Pons (tissue), 1 donor: Measurements from ENCODE around the gene CELSR2.
A peak's percentile ranks its signal among the peaks of the same experiment; 100 is the strongest.

Experiments
- DNase-seq: peaks from one replicate; pipeline ENCODE4 v3.0.0-alpha.2; 2016; ENCODE audit warnings: low spot score

The CELSR2 gene

DNA sequence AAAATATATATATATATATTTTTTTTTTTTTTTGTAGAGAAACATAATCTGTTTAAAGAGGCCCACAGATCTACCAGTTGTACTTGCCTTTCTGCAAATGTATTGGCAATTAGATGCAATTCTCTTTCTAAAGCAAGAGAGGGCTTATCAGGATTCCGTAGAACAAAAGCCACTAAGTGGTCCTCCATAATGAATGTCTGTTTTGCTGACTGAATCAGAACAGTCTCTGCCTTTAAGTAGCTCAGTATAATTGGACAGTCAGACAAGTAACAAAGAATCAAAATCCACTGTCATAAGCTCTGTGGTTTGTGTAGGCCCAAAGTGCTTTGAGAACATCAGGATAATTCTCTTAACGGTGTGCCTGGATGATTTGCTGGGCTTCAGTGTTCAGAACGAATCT lies 18.3 kb upstream of the CELSR2 start:
- DNase-seq: peak; percentile 89

DNA sequence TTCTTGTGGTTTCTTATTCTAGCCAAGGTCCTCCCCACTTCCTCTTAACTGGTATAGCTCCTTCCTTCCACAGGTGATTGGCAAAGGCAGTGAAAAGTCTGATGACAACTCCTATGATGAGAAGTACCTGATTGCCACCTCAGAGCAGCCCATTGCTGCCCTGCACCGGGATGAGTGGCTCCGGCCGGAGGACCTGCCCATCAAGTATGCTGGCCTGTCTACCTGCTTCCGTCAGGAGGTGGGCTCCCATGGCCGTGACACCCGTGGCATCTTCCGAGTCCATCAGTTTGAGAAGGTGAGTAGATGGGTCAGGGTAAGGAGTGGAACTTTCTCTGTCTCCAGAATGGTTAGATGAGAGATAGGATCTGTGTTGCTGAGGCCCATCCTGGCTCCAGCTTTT lies 14.2 kb upstream of the CELSR2 start:
- no peak for DNase-seq

DNA sequence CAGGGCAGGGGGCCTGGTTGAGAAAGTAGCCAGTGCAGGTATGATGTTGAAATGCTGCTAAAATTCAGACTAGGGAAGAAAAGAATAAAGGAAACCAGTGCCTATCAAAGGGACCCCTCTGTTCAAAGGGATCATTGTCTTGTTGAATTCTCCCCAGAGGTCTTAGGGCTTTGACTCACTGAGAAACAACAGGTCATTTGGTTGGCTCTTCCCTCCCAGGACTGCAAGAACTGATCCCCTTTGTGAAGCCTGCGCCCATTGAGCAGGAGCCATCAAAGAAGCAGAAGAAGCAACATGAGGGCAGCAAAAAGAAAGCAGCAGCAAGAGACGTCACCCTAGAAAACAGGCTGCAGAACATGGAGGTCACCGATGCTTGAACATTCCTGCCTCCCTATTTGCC lies 11.8 kb upstream of the CELSR2 start:
- DNase-seq: no peak

DNA sequence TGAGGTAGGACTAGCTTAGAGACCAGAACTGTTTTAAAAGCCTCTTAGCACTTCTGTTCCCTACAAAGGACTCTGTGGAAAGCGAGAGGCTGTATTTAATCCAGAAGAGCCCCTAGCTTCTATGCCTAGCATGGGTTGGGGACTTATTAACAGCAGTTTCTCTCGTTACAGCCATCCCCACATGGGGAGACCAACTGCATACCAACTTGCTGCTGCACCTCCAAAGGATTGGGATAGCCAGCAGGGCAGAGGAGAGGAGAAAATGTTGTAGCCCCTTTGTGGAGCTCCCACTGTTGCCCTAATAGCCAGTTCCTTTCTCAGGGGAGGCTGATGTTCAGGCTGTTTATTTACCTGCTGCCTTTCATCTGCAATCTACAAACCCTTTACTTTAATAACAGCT lies 11.0 kb upstream of the CELSR2 start:
- DNase-seq: no peak

DNA sequence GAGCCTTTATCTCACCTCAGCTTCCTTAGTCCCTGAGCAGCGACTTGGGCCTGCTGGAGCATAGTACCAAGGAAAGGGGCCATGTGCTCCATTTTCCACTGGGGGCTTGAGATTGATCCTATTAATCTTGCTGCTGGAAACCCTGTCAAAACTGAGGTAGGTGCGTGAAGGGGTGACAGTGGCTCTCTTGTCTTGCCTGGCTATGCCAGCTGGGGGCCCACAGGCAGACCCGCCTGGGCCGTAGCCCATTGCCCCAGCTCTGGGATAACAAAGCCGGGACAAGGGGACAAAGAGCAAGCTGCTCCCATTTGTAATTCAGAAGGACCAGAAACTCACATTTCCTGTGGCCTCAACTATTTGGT lies 10.3 kb upstream of the CELSR2 start:
- DNase-seq: no peak

DNA sequence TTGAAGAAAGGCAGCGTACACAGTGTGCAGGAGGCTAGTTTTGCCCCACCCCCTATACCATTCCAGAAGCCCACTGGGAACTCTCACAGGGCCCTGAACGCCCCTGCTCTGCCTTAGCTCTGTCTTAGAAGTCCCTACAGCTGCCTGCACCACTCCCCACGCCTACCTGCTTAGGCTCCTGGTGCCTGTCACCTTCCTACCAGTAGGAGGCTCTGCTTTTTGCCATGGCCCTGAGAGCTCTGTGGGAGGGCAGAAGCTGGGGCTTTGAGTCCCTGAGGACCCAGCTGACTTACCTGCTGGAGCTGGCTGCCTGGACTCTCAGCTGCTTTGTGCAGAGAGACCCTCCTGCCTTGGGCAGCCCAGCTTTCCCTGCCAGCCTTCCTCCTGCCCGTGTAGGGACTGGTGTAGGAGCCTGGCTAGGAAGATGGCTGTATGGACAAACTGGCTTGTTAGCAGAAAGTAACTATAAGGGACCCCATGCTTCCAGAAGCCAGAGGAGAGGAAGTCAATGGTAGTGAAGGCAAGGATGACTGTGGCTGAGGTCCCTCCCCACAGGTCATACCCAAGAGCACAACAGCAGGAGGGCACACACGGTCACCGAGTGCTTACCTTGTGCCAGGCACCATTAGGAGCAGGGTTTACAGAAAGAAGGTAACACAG lies 9.8 kb upstream of the CELSR2 start:
- no peak for DNase-seq

GRCh38 chr1:109240158-109241152 lies 8.9 kb upstream of the CELSR2 start:
- DNase-seq: no peak

- no peak for DNase-seq
These were observed 8.0 kb upstream of the CELSR2 start for GRCh38 chr1:109241344-109241743.

- no peak for DNase-seq
These were observed 7.4 kb upstream of the CELSR2 start for GRCh38 chr1:109241841-109242345.

DNA sequence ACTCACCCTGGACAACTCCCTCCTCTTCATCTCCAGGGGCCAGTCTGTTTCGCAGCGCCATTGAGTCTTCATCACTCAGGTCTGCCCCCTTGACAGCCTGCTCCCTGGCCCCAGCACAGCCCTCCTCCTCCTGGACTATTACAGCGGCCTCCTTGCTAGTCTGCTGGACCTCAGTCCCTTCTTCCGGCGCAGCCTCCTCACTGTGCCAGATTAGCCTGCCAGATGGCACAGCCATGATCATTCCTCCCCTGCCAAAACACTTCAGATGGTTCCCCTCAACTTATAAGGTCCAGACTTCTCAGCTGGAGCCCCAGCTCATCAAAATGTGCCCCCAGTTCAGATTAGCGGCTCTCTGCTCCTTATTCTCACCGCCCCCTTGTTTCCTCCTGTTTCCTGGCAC lies 7.0 kb upstream of the CELSR2 start:
- DNase-seq: no peak

DNA sequence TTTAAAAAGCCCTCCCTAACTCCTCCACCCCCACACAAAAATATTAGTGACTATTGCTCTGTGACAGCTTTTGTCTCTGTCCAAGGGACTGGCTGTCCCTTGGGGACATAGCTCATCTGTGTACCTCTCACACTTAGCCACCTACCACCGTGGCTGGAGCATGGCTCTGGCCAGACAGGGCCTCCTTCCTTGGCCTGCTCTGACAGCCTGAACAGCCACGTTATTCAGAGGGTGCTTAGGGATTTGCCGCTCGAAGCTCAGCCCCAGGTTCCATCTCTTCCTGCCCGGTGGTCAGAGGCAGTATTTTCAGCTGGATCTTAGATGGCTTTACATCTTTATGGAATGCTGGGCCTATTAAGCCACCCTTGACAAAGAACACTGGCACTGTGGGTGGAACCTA lies 6.1 kb upstream of the CELSR2 start:
- no peak for DNase-seq

- no peak for DNase-seq
These were observed 5.3 kb upstream of the CELSR2 start for GRCh38 chr1:109243860-109244552.

DNA sequence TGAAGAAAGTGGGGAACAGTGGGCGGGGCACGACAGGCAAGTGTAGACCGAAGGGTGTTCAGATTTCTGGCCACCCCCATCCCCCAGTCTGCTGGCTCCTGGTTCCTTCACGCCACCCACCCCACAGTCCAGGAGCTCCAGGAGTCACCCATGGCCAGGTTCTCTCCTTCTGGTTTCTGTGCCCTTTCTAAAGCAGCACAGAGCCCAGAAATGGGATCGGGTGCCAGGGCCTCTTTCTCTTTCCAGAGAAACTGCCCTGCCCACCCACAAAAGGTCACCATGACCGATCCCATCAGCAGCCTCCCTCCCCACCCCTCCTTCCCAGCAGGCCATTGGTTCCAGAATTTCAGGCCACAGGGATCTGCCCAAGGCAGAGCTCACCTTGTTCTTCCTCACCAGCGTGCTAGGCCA lies 3.2 kb upstream of the CELSR2 start:
- no peak for DNase-seq

DNA sequence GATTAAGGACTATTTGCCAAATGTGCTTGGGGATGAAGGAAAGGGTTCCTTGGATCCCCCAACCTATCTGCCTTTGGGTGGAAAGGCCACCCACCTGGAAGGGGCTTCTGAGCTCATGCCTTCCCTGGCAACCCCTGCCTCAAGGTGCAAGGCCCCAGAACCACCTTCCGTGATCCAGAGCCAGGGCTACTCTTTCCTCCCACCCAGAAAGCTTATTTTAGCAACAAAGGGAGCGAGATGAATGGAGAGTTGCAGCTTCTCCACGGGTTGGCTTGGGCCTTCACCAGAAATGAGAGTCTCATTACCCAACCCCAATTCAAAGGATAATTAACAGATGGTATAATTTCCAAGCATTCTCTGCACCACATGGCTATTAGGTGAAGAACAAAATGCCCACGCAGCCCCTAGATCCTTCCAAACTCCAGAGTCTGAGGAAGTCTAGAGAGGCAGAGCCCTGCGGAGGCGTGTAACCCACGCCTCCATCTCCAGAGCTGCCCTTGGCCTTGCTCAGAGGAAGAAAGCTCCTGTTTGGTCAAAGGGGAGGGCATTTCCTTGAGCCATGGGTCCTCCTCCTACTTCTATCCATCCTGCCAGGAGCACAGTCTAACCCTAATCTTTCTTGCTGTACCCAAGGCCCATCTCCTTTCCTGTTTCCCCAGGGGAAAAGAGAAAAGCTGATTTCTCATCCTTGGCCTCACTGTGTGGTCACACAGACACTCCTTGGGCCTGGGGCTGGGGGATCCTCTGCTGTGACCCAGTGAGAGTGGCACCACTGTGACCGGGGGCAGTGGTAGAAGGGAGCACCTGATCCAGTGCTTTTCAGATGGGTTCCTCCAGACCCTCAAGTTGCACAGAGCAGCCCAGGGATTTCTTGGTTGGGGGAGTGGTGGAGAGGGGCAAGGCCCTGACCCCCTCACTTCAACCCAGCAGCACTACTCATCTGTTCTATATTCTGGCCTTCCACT lies 1.7 kb upstream of the CELSR2 start:
- no peak for DNase-seq

GRCh38 chr1:109248444-109248796 lies 919 bp upstream of the CELSR2 start:
- no peak for DNase-seq

DNA sequence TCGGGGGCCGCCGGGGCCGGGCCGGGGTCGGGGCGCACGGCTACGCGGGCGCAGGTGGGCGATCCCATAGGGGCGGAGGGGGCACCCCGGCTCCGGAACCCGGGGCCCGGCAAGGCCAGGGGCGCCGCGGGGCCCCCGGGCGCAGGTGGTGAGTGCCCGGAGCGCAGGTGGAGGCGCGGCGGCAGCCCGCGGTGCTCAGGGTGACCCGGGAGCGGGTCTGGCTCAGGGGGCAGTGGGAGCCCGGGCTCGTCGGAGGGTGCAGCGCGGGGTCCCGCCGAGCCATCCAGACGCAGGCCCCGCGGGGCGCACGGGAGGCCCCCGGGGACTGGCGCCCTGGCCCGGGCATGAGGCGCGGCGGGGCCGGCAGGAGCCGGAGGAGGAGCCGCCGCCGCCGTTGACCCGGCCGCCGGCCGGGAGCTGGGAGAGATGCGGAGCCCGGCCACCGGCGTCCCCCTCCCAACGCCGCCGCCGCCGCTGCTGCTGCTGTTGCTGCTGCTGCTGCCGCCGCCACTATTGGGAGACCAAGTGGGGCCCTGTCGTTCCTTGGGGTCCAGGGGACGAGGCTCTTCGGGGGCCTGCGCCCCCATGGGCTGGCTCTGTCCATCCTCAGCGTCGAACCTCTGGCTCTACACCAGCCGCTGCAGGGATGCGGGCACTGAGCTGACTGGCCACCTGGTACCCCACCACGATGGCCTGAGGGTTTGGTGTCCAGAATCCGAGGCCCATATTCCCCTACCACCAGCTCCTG lies 489 bp downstream of the CELSR2 start:
- DNase-seq: no peak

- DNase-seq: no peak
These were observed 1.3 kb downstream of the CELSR2 start for GRCh38 chr1:109250454-109251276.

- no peak for DNase-seq
These were observed 2.2 kb downstream of the CELSR2 start for GRCh38 chr1:109251277-109252166.
